ENCODE results near the gene MYO19.

- TF ChIP-seq POLR2A (IDR thresholded peaks at IDR 0.05) (no peak), CTCF (IDR thresholded peaks at IDR 0.05) (no peak), POLR2AphosphoS5 (IDR thresholded peaks at IDR 0.05) (no peak)
Measured at GRCh38 chr17:36468903-36469635, 65.6 kb downstream of the MYO19 start.
